ENCODE results near the gene HLA-DRA.
"Not testable (repeated sequence)": the region's sequence is repeated elsewhere in the genome, so short reads cannot be mapped to it uniquely, and the experiment has no call there.

HLA-DRA gene

GRCh38 chr6:32431142-32431541 lies 8.5 kb upstream of the HLA-DRA start:
- no peak overlapping the region for H3K27ac ChIP-seq
- TF ChIP-seq CTCF (conservative IDR thresholded peaks at IDR 0.05) (no peak), ZFX (IDR thresholded peaks at IDR 0.05) (no peak)

- no peak overlapping the region for H3K27ac ChIP-seq
- no peak for TF ChIP-seq ZFX (IDR thresholded peaks at IDR 0.05)
- peak; percentile 49 for TF ChIP-seq CTCF (conservative IDR thresholded peaks at IDR 0.05)
These were observed 7.6 kb upstream of the HLA-DRA start for GRCh38 chr6:32432050-32432450.

GRCh38 chr6:32433950-32434349 lies 5.7 kb upstream of the HLA-DRA start:
- not testable (repeated sequence) for H3K27ac ChIP-seq

- TF ChIP-seq CTCF (conservative IDR thresholded peaks at IDR 0.05) = no peak
- TF ChIP-seq ZFX (IDR thresholded peaks at IDR 0.05) = no peak
- no peak overlapping the region for H3K27ac ChIP-seq
These were observed 3.5 kb upstream of the HLA-DRA start for GRCh38 chr6:32436186-32436585.

GRCh38 chr6:32436995-32437836 lies 2.5 kb upstream of the HLA-DRA start:
- no peak overlapping the region for H3K27ac ChIP-seq
- TF ChIP-seq ZFX (IDR thresholded peaks at IDR 0.05) (no peak), CTCF (conservative IDR thresholded peaks at IDR 0.05) (no peak)

GRCh38 chr6:32439139-32439538 lies 548 bp upstream of the HLA-DRA start:
- no peak overlapping the region for H3K27ac ChIP-seq
- TF ChIP-seq CTCF (conservative IDR thresholded peaks at IDR 0.05) (no peak), ZFX (IDR thresholded peaks at IDR 0.05) (no peak)

GRCh38 chr6:32442243-32442667 lies 2.6 kb downstream of the HLA-DRA start:
- H3K27ac ChIP-seq = no peak overlapping the region

More at GRCh38 chr6:32442243-32442667, 2.6 kb downstream of the HLA-DRA start:
- TF ChIP-seq ZFX (IDR thresholded peaks at IDR 0.05) (no peak), CTCF (conservative IDR thresholded peaks at IDR 0.05) (no peak)

Measured in C4-2B (cell line).